Left cardiac atrium (tissue), 4 donors: Measurements from ENCODE around the gene FOXA2. TPM values are rescaled to one million over a fixed set of nuclear protein-coding genes. Genes with fewer than 3 reads are reported as not detected.
"Not testable (repeated sequence)": the region's sequence is repeated elsewhere in the genome, so short reads cannot be mapped to it uniquely, and the experiment has no call there.

Experiments
- ATAC-seq, 2 donors: fragments of 200-7000 bp; cut with Tn5 transposase; one replicate each; pipeline ENCODE4 v1.9.1; 2020; ENCODE audit warnings: mild to moderate bottlenecking in 2 of 2, moderate library complexity in 2 of 2
- DNase-seq: peaks from one replicate; pipeline ENCODE4 v3.0.0-alpha.2; 2020
- intact Hi-C, 2 donors: fragments of 100-400 bp; cut with DNase I; formaldehyde crosslinking; loops; one replicate each; pipeline versions ENCODE4 v1.14.1 to v1.15.1; 2022 to 2023
- long read RNA-seq: library from polyadenylated mRNA; unstranded; transcript quantifications from one replicate; pipeline ENCODE4 v2.0.0, GENCODE V29; 2021
- total RNA-seq, 2 donors: library from RNA; stranded (reverse); fragmentation: NEBNext Ultra II Directional; extraction: Animal tissue kit (Norgen Biotek cat#: 25700); gene quantifications; one replicate each; pipeline ENCODE4 v1.2.1, GENCODE V29; 2021
- donor health status: DM: no; HTN: yes; CAD: no.
- donor health status: DM: no; HTN: yes; CAD: no; lungs with severe emphysema.
- donor health status: DM: yes; HTN: yes; CAD: no.
- donor health status: Dilated cardiomyopathy.

Gene FOXA2
- not detected for total RNA-seq
- long read RNA-seq, result 0 reads

- intact Hi-C loops, result loop anchor here in 1 of 2 donors (10.0 kb wide), 1 partner anchor 250 kb away; no protein-coding TSS in a partner anchor
- DNase-seq (no peak), ATAC-seq (peak in 1 of 2 donors; percentile 35)
Observed at GRCh38 chr20:22584522-22584921, at the start of gene FOXA2. FOXA2 (minus strand) TSS chr20:22584572; CDS start chr20:22584278, 294 bp downstream.

- ATAC-seq (no peak), DNase-seq (no peak)
- intact Hi-C loops, result no loop called here
Observed at GRCh38 chr20:22630701-22631100, 46.3 kb upstream of the FOXA2 start.

- DNase-seq (no peak), ATAC-seq (no peak)
- intact Hi-C loops, result no loop called here
Observed at GRCh38 chr20:22629927-22630326, 45.6 kb upstream of the FOXA2 start.

GRCh38 chr20:22629447-22629846, 45.1 kb upstream of the FOXA2 start:
- intact Hi-C loops, result no loop called here
- DNase-seq (no peak), ATAC-seq (no peak)

DNA sequence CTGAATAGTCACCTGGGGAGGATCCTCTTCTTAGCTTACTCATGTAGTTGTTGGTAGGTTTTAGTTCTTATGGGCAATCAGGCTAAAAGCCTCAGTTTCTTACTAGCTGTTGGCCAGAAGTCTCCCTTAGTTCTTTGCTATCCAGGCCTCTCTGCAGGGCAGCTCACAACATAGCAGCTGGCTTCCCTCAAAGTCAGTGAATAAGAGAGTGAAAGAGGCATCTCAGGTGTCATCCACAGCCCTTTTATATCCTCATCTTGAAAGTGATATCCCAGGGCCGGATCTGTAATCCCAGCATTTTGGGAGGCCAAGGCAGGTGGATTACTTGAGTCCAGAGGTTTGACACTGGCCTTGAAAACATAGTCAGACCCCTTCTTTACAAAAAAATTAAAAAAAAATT, 42.1 kb upstream of the FOXA2 start:
- intact Hi-C loops, result no loop called here
- ATAC-seq (no peak), DNase-seq (no peak)

DNA sequence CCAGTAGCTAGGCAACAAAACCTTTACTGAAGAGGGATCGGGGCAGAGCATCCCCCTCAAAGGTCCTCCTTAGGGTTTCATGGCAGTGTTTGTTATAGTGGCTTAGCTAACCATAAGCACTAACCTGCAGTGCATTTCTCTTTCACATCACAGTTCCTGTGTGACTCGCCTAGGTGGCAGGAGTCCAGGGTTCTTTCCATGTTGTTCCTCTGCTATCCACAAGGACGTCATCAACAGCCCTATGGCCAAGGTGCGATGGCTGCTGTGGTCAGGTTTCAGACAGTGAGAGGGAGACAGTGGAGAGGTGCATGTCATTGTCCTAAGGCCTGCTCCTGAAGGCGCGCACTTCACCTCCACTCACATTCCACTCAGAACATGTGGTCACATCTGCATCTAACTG, 38.8 kb upstream of the FOXA2 start:
- no peak for ATAC-seq
- intact Hi-C loops, result no loop called here
- no peak for DNase-seq

GRCh38 chr20:22620342-22620741, 36.0 kb upstream of the FOXA2 start:
- intact Hi-C loops, result no loop called here
- ATAC-seq, result no peak
- DNase-seq, result no peak

DNA sequence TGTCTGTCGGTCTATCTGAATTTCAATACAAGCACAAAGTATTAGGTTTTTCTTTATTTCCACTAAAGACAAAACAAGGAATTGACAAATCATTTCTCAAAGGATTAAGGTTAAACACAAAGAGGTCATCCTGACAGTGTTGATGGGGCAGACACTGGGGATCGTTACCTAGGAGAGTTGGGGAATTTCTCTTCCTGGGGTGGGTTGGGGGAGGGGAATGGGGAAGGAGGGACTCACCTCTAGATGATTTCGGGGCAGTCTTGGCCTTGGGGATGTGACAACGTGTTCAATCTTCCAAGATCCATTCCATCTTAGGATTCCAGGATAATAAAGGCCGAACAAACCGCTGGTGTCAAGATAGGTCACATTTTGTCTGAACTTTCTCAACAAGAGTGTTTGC, 35.4 kb upstream of the FOXA2 start:
- intact Hi-C loops, result no loop called here
- ATAC-seq, result no peak

DNA sequence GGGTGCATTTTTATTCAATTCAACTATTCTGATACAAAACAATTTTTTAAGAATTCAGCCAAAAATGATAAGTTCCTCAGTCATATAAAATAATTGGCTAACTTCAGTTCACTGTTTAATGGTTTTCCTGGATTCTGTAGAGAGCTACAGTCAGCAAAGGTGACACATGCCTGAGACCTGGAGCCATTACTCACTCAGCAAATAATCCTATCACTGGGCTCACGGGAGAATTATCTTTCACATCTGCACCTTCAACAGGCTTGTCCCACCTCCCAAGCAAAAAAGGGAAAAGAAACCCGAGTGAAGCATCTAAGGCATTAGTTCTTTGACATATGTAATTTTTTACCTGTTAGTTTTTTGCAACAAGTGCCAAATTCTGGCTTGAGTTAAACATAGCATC, 34.9 kb upstream of the FOXA2 start:
- DNase-seq (no peak), ATAC-seq (no peak)
- intact Hi-C loops, result no loop called here

More for the DNA sequence above, 35.4 kb upstream of the FOXA2 start:
- no peak for DNase-seq

DNA sequence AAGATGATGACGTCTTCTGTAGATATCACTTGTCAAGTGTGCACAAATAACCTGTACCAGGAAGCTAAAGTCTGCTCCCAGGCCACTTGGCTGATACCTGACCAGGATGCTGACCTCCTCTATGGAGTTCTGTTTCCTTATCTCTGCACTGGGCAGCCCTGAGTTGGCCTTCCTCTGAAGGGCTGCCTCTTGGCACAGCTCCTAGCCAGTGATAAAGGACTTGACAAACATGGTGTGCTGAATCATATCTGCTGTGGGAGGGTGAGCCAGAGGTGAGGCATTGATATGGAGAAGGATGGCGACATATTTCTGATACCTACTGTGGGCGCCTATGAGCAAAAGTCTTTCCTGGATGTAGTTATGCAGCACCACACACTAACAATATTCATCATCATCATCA, 32.8 kb upstream of the FOXA2 start:
- ATAC-seq (peak in 1 of 2 donors; percentile 80), DNase-seq (peak; percentile 32)
- intact Hi-C loops, result no loop called here

DNA sequence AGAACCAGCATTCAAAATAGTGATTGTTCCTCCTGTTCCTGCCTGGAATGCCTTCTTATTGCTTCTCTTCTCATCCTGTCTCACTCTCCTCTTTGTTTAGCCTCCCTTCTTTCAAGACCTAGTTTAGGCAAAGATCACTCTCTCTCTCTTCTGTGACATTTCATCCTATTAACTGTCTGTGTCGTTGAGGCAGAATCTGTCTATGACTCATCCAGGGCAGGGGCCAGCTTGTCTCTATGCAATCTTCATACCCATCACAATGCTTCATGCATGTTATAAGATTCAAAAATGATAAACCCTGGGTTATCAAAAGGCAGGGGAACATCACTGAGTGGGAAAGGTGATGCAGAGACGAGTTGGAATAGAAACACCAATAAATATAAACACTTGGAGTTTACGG, 32.2 kb upstream of the FOXA2 start:
- ATAC-seq (no peak), DNase-seq (no peak)
- intact Hi-C loops, result no loop called here

DNA sequence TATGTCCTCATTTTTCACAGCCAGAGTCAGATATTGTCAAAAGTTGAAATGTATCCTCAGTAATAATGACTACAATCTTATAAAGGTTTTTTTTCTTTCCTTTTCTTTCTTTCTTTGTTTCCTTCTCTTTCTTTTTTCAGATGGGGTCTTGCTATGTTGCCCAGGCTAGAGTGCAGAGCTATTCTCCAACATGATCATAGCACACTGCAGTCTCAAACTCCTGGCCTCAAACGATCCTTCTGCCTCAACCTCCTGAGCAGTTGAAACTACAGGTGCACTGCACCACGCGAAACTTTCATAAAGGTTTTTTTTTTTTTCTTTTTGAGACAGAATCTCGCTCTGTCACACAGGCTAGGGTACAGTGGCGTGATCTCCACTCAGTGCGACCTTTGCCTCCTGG, 31.1 kb upstream of the FOXA2 start:
- no peak for ATAC-seq
- intact Hi-C loops, result no loop called here
- DNase-seq, result no peak

- ATAC-seq (no peak), DNase-seq (no peak)
- intact Hi-C loops, result no loop called here
Observed at GRCh38 chr20:22611636-22612035, 27.3 kb upstream of the FOXA2 start.

- intact Hi-C loops, result no loop called here
- ATAC-seq (no peak), DNase-seq (no peak)
Observed at GRCh38 chr20:22607695-22608094, 23.3 kb upstream of the FOXA2 start.

- intact Hi-C loops, result no loop called here
- ATAC-seq (no peak), DNase-seq (no peak)
Observed at GRCh38 chr20:22604815-22605214, 20.4 kb upstream of the FOXA2 start.

DNA sequence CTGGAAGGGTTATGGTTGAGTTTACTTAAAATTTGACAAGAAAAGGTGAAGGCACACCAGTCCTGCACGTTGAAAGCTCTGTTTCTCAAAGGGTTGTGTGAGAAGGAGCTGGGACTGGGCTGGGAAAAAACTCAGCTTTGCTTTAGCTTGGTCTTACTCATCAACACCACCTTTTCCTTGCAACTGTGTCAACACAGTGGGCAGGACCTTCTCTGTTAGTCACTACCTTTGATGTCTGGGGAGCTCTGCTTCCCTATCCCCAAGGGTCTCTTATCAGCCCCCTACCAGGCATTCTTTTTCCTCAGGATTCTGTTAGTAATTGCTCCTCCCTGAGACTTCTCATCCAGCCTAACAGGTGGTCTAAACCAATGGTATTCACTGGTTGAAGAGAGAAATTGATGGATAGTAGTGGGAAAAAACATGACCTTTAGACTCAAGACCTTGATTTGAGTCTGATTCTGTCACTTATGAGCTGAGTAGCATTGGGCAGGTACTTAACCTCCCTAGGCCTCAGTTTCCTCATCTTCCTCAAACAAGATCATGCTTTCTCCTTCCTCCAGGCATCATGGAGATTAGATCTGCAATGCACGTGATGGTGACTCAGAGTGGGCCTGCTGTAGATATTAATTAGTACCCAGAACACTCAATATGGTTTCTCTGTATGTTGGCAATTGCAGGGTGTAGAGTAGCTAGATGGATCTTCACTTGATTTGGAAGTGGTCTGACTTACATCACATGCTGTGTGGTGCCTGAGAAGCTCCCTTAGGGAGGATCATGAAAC, 17.2 kb upstream of the FOXA2 start:
- ATAC-seq (no peak), DNase-seq (no peak)
- intact Hi-C loops, result no loop called here

DNA sequence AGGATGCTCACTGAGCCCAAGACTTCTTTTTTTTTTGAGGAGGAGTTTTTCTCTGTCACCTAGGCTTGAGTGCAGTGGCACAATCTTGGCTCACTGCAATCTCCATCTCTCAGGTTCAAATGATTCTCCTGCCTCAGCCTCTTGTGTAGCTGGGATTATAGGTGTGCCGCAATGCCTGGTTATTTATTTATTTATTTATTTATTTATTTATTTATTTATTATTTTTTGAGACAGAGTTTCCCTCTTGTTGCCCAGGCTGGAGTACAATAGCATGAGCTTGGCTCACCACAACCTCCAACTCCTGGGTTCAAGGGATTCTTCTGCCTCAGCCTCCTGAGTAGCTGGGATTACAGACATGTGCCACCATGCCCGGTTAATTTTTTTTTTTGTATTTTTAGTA, 14.9 kb upstream of the FOXA2 start:
- intact Hi-C loops, ATAC-seq: not testable (repeated sequence)

GRCh38 chr20:22597303-22597702, 12.9 kb upstream of the FOXA2 start:
- ATAC-seq (no peak), DNase-seq (no peak)
- intact Hi-C loops, result no loop called here

More for the DNA sequence above, 14.9 kb upstream of the FOXA2 start:
- not testable (repeated sequence) for DNase-seq

GRCh38 chr20:22590662-22591061, 6.3 kb upstream of the FOXA2 start:
- ATAC-seq (no peak), DNase-seq (no peak)
- intact Hi-C loops, result no loop called here

DNA sequence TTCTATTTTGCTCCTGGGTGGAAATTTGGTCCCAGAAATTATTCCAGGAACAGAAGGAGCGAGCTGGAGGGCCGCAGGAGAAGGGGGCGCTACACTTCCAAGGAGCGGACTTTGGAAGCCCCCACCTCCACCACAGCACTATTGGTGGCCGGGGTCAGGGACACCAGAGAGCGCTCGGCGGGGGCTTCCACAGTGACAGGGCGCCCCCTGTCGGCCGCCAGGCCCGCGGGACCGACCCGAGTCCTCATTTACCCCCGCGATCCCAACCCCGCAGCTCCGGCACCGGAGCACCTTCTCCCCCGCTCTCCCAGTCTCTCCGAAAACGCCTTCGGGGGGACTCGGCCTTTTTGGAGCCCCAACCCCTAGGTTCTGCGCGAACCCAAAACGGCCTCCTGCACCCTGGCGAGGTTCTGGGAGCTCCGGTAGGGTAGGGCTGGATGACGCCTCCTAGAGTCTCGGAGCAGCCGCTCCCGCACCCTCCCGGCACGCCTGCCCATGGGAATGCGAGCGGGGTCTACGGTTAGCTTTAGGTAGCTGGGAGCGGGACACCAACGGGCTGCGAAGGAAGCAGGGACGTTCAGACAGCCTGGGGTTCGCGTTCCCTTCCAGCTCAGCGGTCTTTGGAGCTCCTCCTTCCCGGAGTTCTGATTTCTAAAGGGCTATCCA, 2.4 kb upstream of the FOXA2 start:
- intact Hi-C loops, result loop anchor here in 1 of 2 donors (10.0 kb wide), 1 partner anchor 252 kb away; no protein-coding TSS in a partner anchor
- no peak for DNase-seq
- peak in 1 of 2 donors; percentile 59 for ATAC-seq
